ENCODE measurements around the gene SUPT20HL1.
"Not testable (repeated sequence)": the region's sequence is repeated elsewhere in the genome, so short reads cannot be mapped to it uniquely, and the experiment has no call there.

The SUPT20HL1 gene

GRCh38 chrX:24363432-24364181 lies 3.2 kb downstream of the SUPT20HL1 start:
- DNase-seq, result not testable (repeated sequence)

DNA sequence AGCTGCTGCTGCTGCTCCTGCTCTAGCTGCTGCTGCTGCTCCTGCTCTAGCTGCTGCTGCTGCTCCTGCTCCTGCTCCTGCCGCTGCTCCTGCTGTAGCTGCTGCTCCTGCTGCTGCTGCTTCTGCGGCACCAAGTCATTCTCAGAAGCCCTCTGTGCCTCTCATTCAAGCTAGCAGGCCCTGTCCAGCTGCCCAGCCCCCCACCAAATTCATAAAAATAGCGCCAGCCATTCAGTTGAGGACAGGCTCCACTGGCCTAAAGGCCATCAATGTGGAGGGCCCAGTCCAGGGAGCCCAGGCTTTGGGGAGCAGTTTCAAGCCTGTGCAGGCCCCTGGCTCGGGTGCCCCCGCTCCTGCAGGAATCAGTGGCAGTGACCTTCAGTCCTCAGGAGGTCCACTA lies 3.9 kb downstream of the SUPT20HL1 start:
- DNase-seq, result no peak

GRCh38 chrX:24364851-24365538 lies 4.6 kb downstream of the SUPT20HL1 start:
- no peak for DNase-seq

DNA sequence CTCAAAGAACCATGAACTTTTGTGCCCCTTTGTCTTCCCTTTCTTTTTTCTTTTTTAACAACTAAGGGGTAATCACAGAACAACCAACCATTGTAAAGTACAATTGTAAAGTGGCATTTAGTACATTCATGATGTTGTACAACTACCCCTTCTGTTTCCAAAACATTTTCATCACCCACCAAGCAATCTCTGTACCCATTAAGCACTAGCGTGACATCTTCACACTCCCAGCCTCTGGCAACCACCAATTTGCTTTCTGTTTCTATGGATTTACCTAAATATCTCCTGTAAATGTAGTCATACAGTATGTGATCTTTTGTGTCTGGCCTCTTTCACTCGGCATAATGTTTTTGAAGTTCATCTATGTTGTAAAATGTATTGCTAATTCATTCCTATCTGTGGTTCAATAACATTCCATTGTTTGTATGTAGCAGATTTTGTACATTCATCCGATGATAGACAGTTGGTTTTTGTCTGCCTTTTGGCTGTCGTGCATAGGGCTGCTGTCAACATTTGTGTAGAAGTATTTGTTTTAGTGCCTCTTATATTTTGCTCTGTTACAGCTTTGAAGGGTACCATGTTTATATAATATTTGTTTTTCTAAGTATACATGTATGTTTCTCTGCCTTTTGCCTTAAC lies 6.4 kb downstream of the SUPT20HL1 start:
- not testable (repeated sequence) for DNase-seq

DNA sequence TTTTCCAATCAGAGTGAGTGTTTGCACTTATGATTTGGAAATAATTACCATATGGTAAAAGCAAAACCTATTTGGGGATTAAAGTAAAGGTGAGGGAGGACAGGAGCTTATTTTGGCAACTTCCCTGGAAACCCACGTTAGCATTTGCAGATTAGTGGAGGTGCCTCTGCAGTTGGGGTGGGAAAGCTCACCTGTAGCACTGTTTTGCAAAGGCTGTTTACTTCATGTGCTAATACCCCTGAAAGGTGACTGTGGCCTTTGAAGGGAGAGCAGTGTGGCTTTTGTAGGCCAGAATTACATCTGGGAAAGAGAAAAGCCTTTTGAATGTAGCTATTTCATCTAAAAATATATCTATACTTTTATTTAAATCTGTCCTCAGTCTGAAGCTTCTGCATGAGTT lies 9.4 kb downstream of the SUPT20HL1 start:
- DNase-seq, result no peak

DNA sequence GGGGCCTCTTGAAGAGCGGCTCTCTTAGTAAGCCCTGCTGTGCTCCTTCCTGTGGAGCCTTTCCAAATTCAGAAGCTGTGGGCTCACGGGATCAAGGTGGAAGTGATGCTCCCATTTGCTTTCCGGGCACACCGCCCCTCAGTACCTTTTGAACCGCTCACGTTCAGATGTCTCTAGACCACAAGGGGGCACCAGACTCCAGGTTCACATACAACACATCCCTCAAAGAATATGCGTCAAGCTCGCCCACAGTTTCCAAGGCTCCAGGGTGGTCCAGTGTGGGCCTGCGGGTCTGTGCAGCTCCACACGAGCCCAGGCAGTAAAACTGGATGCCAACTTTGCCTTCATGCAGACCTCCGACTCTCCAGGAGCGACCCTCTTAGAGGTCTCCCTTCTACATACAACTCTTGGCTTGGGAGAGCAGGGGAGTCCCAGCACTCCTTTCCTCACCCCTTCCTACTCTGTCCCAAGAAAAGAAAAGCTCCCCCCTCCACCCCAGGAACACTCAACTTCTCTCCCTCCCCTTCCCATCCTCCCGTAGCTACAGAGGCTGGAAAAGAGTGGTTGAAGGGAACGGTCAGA lies 11.0 kb downstream of the SUPT20HL1 start:
- DNase-seq, result peak; percentile 51

DNA sequence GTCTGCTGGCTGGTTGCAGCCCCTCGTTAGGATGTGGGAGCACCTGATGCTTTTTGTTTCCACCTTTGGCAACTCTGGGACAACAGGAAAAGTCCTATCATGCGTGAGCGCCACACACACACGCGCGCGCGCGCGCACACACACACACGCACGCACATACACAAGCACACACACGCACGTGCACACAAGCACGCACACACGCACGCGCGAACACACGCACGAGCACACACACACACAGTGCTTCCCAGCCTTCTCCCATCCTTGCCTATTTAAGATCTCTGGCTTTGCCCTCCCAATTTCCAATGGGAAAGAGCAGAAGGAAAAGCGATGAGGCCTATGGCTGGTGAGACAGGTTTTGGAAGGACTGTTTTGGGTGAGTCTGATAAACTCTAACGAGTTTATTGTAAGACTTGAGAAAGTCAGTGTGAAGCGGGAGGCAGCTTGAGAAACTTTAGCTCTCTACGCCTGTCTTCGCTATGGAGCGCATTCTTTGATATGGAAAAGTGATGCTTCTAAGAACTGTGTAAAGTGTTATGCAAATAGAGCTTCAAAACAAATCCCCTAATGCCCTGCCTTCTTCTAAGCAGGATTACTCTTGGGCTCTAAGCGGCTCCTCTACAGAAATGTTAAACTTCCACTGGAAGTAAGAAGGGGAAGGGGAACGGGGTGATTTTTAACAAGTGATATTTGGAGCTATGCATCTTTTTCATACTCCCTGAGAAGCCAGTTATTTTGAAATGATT lies 11.8 kb downstream of the SUPT20HL1 start:
- DNase-seq, result no peak

GRCh38 chrX:24375600-24376131 lies 15.2 kb downstream of the SUPT20HL1 start:
- no peak for DNase-seq

- DNase-seq, result no peak
Observed at GRCh38 chrX:24376403-24376802, 16.0 kb downstream of the SUPT20HL1 start.

GRCh38 chrX:24377195-24377594 lies 16.8 kb downstream of the SUPT20HL1 start:
- DNase-seq, result no peak

GRCh38 chrX:24377911-24378468 lies 17.6 kb downstream of the SUPT20HL1 start:
- no peak for DNase-seq

DNA sequence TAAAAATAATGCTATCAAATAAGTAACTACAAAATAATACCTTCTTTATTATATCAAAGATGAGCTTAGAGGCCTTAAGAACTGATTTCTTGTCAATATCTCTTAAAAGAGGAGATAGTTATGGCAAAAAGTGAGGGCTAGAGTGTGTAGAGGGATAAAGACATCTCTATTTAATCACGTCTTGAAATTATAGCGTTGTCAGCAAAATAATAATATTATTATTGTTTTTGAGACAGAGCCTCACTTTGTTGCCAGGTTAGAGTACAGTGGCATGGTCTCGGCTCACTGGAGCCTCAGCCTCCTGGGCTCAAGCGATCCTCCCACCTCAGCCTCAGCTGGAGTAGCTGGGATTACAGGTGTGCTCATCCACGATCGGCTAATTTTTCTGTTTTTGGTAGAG lies 18.3 kb downstream of the SUPT20HL1 start:
- DNase-seq, result no peak

DNA sequence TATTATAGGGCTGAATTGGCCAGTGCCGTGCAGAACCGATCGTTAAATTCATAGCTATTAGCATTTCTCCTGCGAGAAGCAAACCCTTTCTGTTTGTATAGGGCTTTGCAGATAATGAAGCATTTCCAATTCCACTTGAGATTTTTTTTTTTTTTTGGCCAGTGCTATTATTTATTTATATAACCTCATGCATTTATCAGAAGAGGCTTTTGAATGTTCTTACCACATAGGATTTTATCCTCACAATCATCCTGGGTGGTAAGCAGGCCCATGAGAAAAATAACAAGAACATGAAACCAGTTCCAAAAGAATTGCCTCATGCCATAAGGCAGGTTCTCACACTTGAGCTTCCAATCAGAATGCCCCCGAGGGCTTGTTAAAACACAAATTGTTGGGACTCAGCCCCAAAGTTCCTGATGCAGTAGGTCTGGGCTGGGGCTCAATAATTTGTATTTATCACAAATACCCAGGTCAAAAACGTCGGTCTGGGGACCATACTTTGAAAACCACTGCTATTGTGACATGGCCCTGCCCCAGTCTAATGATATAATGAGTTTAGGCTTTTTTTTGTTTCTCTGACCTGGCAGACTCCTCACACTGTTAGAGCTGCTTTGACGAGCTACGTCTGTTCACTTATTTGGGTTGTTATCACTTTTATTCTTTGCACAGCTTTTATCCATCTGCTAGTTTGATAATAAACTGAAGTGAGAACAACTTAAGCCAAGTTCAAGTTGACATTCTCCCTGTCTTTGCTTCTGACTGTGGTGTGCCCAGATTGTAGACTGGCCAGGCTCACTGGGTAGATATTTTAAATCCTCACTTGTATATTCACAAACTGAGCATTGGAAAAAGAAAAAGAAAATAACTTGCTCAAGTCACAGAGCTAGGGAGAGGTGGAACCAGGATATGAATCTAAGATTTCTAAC lies 20.1 kb downstream of the SUPT20HL1 start:
- DNase-seq, result no peak

GRCh38 chrX:24382315-24382714 lies 21.9 kb downstream of the SUPT20HL1 start:
- DNase-seq, result not testable (repeated sequence)

GRCh38 chrX:24387724-24388123 lies 27.3 kb downstream of the SUPT20HL1 start:
- no peak for DNase-seq

DNA sequence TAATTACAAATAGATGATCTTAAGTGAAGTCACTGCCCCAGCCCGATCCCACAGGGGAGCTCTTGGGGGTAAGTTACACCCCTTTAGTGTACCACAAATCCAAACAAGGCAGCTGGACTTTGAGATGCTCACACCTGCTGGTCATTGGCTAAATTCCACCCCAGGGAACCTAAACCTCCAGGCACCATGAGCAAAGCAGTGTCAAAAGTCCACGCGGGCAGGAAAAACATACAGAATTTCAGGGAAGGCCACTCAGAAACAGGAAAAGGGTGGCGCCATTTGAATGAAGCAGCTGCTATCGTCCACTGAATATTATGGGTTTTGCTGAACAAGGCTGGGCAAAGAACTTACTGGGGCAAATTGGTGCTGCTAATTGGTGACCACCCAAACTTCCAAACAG lies 30.9 kb downstream of the SUPT20HL1 start:
- DNase-seq, result no peak

GRCh38 chrX:24391843-24392242 lies 31.4 kb downstream of the SUPT20HL1 start:
- DNase-seq, result no peak

DNA sequence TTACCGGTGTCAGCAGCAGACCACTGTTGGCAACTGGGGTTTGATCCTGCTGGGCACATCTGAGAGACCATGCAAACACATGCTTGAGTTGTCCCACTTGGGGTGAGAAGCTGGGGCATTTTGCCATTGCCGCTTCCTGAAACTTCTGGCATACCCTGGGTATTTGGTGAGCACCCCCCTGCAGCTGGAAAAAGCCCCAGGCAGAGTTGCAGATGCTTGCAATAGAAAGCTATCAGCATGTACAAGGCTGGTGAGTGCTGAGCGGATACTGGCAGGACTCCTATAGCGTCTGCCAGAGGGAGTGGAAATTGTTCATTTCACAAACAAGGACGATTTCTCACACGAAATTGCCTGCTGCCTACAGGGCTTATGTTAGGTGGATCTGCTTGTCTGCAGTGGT lies 32.3 kb downstream of the SUPT20HL1 start:
- DNase-seq, result peak; percentile 7

DNA sequence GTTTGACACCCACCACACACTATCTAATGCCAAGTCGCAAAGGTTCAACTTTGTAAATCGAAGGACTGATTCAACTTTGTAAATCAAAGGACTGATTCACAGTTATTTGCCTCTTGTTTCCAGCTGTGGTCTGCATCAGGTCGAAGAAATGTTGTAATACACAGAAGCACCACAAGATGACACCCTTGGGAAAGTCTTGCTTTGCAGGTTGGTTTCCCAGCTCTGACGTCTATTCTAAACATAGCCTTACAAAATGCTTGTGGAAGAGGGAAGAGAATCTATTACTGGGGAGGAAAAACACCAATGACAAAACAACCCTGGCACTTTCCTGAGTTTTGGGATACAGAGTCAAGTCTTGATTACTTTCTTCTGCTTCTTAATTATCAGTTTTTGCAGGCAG lies 35.3 kb downstream of the SUPT20HL1 start:
- peak; percentile 66 for DNase-seq

- peak; percentile 43 for DNase-seq
Observed at GRCh38 chrX:24396236-24396930, 35.9 kb downstream of the SUPT20HL1 start.

Measured in fibroblast of skin of scalp (primary cell).